GM18873 (cell line): ENCODE data around the gene HSD17B8.

Experiments
- ATAC-seq: cut with Tn5 transposase; IDR thresholded peaks from one replicate; pipeline ENCODE4 v1.9.1; 2021; ENCODE audit warnings: mild to moderate bottlenecking, moderate library complexity, moderate number of reproducible peaks; ENCODE audit not compliant: unreplicated experiment, low FRiP score

HSD17B8 gene

DNA sequence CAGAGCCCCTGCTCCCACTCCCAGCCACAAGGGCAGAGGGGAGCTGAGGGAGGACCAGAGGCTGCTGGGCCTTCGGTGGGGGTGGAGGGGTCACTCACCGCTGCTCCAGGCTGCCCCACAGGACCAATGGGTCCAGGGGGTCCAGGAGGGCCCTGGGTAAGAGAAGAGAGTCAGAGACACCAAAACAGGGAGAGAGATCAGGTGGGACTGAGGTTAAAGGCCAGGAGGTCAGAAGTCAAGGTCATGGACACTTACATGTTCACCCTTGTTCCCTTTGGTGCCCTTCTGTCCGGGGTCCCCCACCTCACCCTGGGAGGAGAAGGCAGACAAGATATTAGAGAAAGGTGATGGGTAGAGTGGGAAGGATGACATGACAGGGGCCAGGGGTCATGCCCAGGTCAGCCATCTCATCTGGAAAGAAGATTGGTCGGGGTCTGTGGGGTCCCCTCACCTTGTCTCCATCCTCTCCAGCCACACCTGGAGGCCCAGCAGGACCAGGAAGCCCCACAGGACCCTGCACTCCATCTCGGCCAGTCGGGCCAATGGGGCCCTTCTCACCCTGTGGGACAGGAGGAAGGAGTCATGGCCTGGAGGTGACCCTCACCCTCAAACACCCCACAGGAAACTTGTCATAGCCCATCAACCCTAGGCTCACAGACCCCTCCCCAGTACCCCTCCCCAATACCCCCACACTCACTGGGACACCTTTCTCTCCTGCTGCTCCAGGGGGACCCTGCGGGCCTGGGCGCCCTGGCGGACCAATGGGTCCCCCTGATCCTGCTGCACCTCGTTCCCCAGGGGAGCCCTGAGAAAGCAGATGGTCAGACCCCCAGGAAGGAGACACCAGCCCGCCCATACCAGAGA is 33.2 kb upstream of the HSD17B8 start:
- no peak for ATAC-seq

GRCh38 chr6:33171880-33172687 is 32.4 kb upstream of the HSD17B8 start:
- ATAC-seq, result no peak

DNA sequence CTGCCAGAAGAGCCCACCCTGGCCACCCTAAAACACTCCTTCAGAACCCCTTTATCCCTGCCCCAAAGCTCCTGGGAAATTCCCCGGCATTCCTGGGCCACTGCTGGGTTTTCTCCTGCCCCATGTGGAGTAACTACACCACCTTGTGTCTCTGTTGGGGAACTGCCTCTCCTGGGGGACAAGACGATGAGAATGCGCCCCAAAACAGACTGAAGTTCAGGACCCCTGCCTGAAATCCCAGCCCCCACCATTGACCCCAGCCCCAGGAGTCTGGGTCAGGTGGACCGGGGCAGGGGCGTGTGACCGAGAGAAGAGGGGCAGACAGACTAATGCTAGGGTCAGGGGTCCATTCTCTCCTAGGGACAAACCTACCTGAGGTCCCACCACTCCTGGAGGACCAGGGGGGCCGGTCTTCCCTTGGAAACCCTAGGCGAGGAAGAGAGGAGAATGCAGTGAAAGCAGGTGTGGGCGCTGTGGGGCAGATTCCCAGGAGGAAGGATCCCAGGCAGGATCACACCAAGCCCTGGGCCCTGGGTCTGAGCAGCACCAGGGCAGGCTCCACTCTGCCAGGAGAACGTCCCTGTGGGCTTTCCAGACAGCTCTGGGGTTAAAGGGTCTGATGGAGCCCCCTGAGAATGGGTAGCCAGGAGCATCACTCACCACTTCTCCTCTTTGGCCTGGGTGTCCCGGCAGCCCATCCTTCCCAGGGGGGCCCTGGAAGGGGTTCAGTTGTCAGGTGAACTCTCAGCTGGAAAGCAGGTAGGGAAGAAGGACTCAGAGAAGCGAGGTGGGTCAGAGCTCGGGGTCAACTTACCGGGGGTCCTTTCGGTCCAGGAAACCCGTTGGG is 31.5 kb upstream of the HSD17B8 start:
- ATAC-seq, result no peak

DNA sequence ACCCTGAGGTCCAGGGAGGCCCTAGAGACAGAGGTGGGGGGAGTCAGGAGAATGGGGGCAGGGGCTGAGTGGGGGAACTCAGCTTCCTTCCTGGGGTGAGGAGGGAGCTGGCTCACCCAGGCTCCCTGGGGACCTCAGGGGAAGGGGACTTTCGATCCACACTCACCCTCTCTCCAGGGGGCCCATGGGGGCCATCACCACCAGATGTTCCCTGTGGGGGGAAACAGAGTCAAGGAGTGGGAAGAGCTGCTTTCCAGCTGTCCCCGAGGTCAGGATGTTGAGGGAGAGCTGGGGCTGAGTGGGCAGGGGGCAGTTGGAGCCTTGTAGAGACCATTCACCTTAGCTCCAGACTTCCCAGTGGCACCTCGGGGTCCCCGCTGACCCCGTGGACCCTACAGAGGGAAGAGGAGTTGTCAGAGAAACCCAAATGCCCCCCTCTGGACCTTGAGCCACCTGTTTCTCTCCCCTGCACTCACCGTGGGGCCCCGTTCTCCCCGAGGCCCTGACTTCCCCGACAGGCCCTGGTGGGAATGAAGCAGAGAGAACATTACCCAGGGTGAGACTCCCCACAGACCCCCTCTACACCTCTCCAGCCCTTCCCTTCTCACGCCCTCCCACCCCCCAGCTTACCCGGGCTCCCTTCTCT is 30.8 kb upstream of the HSD17B8 start:
- no peak for ATAC-seq

DNA sequence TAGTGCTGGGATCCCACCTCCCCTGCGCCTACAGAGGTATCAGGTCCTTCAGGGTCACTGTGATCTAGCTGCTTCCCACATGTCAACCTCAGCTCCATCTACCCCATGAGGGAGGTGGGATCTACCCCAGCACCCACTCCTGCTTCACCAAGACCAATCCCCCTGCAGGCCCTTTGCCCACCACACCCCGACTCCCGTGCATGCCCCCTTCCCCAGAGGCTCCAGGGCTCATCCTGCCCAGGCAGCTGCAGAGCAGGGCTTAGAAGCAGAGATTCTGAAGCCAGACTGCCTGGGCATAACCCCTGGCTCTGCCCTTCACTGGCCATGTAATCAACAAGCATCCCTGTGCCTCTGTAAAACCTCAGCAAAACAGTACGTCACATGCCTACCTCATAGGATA is 29.7 kb upstream of the HSD17B8 start:
- no peak for ATAC-seq

GRCh38 chr6:33175436-33176069 is 28.9 kb upstream of the HSD17B8 start:
- no peak for ATAC-seq

DNA sequence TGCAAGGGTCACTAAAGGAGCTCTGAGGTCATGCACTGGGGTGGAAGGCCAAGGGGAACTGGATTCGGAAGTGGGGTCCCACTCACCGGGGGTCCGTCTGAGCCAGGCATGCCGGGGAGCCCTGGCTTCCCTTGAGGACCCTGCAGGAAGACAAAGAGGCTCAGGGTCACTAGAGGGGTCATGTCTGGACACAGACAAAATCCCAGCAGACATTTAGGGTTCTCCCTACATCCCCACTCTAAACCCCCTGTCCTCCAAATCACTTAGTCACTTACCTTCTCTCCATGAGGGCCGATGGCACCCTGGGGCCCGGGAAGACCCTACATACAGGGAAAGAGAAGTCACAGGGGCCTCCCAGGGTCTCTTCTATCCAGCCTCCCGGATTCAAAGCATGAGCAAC is 27.5 kb upstream of the HSD17B8 start:
- no peak for ATAC-seq

GRCh38 chr6:33177552-33178446 is 26.7 kb upstream of the HSD17B8 start:
- ATAC-seq, result no peak

DNA sequence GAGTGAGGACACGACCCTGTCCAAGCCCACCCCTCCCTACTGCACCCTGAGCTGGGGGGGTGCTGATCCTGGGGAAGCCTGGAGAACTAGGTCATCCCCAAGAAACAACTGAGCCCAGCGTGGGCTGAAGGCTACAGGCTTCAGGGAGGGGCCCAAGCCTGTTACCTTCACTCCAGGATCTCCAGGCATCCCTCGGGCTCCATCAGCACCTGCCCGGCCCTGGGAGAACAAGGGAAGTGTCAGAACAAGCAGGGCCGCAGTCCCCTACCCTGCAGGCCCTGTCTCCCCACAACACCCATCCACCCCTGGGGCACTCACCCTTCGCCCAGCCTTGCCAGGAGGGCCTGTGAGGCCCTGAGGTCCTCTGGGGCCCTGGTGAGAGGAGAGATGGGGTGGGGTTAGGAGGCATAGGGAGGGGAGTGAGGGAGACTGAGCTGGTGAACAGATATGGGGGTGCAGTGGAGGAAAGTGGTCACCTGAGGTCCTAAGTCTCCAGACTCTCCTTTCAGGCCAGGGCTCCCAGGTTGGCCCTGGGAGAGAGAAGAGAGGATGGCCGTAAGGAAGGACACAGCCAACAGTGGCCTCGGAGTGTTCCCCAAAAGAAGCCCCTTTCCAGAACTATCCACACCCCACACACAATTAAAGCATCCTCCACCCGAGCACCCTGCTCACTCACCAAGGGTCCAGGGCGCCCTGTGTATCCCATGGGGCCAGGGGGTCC is 25.5 kb upstream of the HSD17B8 start:
- ATAC-seq, result no peak

DNA sequence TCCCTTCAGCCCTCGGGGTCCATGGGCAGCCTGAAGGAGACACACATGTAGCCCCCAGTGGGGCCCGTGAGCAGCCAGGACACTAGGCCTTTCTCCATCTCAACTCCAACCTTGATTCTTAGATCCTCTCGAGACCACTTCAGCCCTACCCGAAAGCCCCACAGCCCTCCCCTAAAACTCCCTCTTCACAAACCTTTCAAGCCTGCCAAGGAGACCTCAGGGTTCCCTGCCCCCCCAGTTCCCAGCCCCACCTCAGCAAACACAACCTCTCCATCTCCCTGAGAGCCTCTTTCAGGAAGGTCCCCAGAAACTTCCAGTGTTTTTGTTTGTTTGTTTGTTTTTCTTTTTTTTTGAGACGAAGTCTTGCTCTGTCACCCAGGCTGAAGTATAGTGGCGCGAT is 23.3 kb upstream of the HSD17B8 start:
- no peak for ATAC-seq

GRCh38 chr6:33183071-33183683 is 21.3 kb upstream of the HSD17B8 start:
- no peak for ATAC-seq

GRCh38 chr6:33185190-33185589 is 19.3 kb upstream of the HSD17B8 start:
- ATAC-seq, result no peak

DNA sequence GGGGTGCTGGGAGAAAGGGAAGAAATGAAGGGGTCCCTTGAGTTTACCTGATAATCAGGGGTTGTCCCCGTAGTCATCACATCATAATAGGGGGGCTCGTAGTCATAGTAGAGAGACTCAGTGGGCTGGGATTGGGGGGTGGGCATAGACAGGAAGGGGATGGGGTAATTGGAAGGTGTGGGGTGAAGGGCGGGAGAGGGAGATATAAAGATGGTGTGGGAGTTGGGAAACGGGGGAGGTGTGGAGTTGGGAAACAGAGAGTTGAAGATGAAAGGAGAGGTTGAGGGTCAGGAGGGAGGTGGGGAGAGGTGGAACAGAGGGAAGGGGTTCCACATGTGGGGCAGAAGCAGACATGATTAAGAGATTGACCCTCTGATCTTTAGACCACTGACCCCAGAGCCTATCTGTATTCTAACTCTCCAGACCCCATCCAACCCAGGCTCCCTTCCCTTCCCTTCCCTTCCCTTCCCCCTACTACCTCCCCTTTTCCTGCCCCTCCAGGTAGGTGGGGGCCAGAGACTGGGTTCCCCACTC is 18.7 kb upstream of the HSD17B8 start:
- ATAC-seq, result no peak

DNA sequence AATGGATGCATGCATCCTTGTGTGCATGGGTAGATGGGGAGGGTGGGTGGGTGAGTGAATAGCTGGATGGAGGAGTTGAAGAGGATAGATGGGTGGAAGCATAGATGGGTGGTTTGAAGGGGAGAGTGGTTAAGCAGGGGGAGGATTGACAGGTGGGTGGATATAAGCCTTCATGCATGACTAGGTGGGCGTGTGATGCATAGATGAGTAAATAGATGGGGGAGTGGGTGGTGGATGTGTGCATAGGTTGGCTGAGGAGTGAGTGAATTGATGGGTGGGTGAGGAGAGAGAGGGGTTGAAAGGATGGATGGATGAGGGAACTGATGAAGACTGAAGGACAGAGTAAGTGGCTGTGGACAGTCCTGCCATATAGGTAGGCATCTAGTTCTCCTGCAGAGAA is 16.6 kb upstream of the HSD17B8 start:
- no peak for ATAC-seq

GRCh38 chr6:33189164-33189563 is 15.3 kb upstream of the HSD17B8 start:
- ATAC-seq, result no peak

- no peak for ATAC-seq
Observed at GRCh38 chr6:33189625-33190448, 14.6 kb upstream of the HSD17B8 start.
